Stimulated activated memory B cell treated with anti-CD40 and anti-IgM and Interleukin-4, amounts not matched to agents 10 μg/mL and 1 μg/mL and 100 μg/mL, for 72 hours (primary cell): Measurements from ENCODE around the gene CCDC54.
A peak's percentile ranks its signal among the peaks of the same experiment; 100 is the strongest.
"Not testable (repeated sequence)": the region's sequence is repeated elsewhere in the genome, so short reads cannot be mapped to it uniquely, and the experiment has no call there.

Source experiments
- ATAC-seq: fragments of 150-1000 bp; cut with Tn5 transposase; 2 replicates; pipeline ENCODE4 v1.10.0; 2021
- H3K27ac Mint-ChIP-seq: one replicate; pipeline ENCODE4 v1.8.0; 2022; ENCODE audit warnings: mild to moderate bottlenecking, mixed read lengths
- H3K27me3 Mint-ChIP-seq: one replicate; pipeline ENCODE4 v1.8.0; 2022; ENCODE audit warnings: mixed read lengths
- H3K36me3 Mint-ChIP-seq: one replicate; pipeline ENCODE4 v1.8.0; 2022; ENCODE audit warnings: mixed read lengths
- H3K4me1 Mint-ChIP-seq: one replicate; pipeline ENCODE4 v1.8.0; 2022; ENCODE audit warnings: mixed read lengths
- H3K4me3 Mint-ChIP-seq: one replicate; pipeline ENCODE4 v1.8.0; 2022; ENCODE audit warnings: mild to moderate bottlenecking, moderate library complexity, mixed read lengths
- H3K9me3 Mint-ChIP-seq: one replicate; pipeline ENCODE4 v1.8.0; 2022; ENCODE audit warnings: mixed read lengths

Gene CCDC54

DNA sequence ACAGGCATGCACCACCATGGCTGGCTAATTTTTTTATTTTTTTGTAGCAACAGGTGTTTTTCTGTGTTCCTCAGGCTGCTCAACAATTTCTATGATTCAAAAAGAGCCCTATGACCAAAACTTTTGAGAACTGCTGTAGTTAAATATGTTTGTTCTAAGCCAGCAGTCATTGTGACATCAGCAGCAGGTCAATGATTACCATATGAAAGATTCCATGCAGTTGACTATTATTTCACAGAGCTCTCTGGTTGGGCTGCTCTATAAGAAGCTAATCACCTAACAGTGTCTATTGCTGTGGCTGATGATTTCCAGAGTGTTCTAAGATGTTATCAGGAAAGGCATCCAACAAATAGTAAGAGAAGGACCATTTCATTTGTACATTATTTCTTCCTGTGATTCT is at the start of gene CCDC54:
Gene CCDC54 (plus strand): TSS at position 289 of the 400 bp plus-strand sequence. CDS start 149 bp downstream, outside the sequence.
- peaks cover 15% of the 10 kb centered on the region for H3K27me3 Mint-ChIP-seq
- H3K36me3 Mint-ChIP-seq = no peaks in the 10 kb centered on the region
- ATAC-seq = no peak
- no peak within 1 kb of the TSS for H3K27ac Mint-ChIP-seq
- no peaks in the 10 kb centered on the region for H3K4me1 Mint-ChIP-seq
- no peak within 1 kb of the TSS for H3K4me3 Mint-ChIP-seq
- no peaks in the 10 kb centered on the region for H3K9me3 Mint-ChIP-seq

DNA sequence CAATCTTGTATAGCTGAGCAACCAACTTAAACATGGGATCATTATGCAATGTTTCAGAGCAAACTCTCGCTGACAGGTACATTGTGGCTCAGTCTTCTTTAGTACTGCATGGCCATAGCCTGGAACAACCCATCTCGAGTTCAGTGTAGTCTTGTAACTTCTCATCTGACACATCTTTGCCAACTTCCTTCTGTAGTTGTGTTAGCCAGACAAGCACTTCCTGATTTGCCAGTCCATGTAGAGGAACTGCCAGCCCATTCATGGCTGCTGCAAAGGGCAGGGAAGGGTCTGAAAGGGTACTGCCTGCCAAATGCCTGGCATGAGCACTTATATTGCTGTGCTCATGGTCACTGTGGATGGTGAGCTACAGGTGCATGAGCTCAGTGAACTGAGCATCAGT is 49.2 kb upstream of the CCDC54 start:
- no peaks in the 10 kb centered on the region for H3K27me3 Mint-ChIP-seq
- H3K36me3 Mint-ChIP-seq = no peaks in the 10 kb centered on the region
- H3K27ac Mint-ChIP-seq = no peak overlapping the region
- no peak for ATAC-seq
- no peak overlapping the region for H3K4me3 Mint-ChIP-seq
- no peaks in the 10 kb centered on the region for H3K9me3 Mint-ChIP-seq
- H3K4me1 Mint-ChIP-seq = peaks cover 6% of the 10 kb centered on the region

DNA sequence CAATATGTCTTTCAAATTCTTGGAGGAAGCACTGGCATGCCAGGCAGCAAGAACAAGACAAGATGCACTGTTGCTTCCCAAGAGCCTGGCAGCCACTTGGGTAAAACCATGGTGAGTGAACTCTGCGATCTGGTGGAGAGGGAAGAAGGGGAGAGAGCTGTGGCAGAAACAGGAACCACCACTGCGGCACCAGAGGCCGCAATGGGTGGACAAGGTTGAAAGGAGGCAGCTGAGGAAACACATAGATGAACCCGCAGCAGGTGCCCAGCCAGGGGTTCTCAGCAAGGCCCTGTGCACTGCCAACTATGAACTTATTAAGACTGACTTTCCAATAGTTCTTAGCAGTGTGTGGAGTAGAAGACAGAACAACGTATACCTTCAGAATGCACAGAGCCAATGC is 48.2 kb upstream of the CCDC54 start:
- Mint-ChIP-seq H3K27ac (no peak overlapping the region), H3K9me3 (no peaks in the 10 kb centered on the region), H3K36me3 (no peaks in the 10 kb centered on the region), H3K4me1 (peaks cover 6% of the 10 kb centered on the region), H3K27me3 (no peaks in the 10 kb centered on the region), H3K4me3 (no peak overlapping the region)
- ATAC-seq = no peak

DNA sequence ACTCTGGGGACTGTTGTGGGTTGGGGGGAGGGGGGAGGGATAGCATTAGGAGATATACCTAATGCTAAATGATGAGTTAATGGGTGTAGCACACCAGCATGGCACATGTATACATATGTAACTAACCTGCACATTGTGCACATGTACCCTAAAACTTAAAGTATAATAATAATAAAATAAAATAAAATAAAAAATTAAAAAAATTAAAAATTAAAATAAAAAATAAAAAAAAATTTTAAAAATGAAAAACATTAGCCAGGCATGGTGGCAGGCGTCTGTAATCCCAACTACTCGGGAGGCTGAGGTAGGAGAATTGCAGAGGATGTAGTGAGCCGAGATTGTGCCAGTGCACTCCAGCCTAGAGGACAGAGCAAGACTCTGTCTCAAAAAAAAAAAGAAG is 37.5 kb upstream of the CCDC54 start:
- H3K4me1 Mint-ChIP-seq, ATAC-seq, H3K9me3 Mint-ChIP-seq, H3K27ac Mint-ChIP-seq, H3K36me3 Mint-ChIP-seq, H3K27me3 Mint-ChIP-seq, H3K4me3 Mint-ChIP-seq: not testable (repeated sequence)

DNA sequence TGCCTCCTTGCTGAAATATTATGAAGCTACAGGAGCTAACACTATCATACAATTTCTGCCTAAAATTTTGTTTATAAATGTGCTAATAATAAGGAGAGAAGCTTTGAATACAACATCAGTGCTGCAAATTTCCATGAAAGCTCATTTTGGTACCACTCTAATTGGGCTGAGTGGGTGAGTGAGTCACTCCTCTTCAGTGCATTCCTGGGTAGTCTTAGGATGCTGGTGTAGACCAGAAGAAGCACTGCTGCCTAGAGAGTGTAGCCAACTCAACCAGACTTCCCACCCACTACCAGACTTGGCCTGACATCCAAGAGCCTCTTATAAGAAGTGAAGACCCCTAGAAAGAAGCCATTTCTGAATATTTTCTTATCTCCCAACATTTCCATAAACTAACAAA is 32.5 kb upstream of the CCDC54 start:
- H3K27ac Mint-ChIP-seq = no peak overlapping the region
- no peaks in the 10 kb centered on the region for H3K4me1 Mint-ChIP-seq
- no peaks in the 10 kb centered on the region for H3K27me3 Mint-ChIP-seq
- no peak for ATAC-seq
- no peak overlapping the region for H3K4me3 Mint-ChIP-seq
- no peaks in the 10 kb centered on the region for H3K36me3 Mint-ChIP-seq
- H3K9me3 Mint-ChIP-seq = peaks cover 3% of the 10 kb centered on the region

DNA sequence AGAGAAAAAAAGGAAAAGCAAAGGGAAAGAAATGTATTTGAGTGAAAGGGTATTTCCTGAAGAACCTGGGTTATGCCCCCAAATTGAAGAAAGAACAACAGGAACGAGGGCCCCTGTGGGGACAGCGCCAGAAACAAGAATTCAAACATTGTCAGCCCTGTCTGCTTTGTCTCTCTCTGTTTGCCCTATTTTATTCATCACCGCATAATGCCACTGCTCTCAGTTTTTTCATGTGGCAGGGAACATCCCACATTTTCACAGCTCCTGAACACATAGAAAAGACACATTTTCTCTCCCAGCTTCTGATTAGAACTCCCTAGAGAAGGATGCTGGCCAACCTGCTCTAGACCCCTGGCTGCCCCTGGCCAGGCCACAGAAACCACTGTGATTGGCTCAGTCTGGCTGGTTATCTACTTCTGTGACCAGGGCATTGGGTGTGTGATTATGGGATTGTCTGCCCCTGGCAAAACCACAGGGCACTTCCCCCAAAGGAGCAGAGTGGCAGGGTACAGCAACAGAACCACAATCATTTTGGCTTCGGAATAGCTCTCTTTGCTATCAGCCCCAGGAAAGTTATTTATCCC is 31.3 kb upstream of the CCDC54 start:
- H3K27ac Mint-ChIP-seq = no peak overlapping the region
- no peaks in the 10 kb centered on the region for H3K27me3 Mint-ChIP-seq
- no peaks in the 10 kb centered on the region for H3K4me1 Mint-ChIP-seq
- no peaks in the 10 kb centered on the region for H3K36me3 Mint-ChIP-seq
- no peak overlapping the region for H3K4me3 Mint-ChIP-seq
- H3K9me3 Mint-ChIP-seq = no peaks in the 10 kb centered on the region
- peak; percentile 47 for ATAC-seq

DNA sequence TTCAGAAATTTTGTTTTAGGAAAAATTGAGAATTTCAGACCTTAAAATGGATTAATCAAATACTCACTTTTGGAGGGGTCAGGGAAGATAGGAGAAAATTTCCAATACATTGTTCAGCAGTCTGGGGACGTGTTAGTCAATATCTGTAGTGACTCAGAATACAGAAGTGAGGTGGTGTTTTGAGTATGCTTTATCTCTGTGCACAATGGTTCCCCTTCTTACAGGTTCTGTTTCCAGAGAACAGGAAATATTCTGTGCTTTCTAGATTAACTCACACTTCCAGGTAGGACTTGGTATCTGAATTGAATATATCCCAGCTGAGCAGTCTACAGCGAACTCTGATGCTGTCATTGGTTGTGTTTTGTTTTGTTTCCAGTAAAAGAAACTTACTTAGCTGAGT is 30.7 kb upstream of the CCDC54 start:
- H3K4me3 Mint-ChIP-seq = no peak overlapping the region
- no peaks in the 10 kb centered on the region for H3K4me1 Mint-ChIP-seq
- peak; percentile 51 for ATAC-seq
- no peak overlapping the region for H3K27ac Mint-ChIP-seq
- H3K9me3 Mint-ChIP-seq = no peaks in the 10 kb centered on the region
- no peaks in the 10 kb centered on the region for H3K36me3 Mint-ChIP-seq
- no peaks in the 10 kb centered on the region for H3K27me3 Mint-ChIP-seq

DNA sequence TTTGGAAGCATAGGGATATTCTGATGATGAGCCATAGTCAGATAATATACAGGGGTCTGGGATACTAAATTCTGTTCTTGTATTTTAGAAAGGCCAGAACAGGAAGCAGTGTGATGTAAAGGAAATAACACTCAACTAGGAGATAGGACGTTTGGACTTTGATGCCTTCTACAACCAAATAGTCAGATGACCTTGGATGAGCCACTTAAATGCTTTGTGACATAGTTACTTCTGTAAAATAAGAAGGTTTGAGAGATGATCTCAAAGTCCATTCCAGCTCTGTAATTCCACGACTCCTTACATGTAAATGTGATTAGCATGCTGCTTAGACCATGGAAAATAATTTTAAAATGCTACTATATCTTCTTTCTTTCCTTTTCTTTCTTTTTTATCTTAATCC is 29.5 kb upstream of the CCDC54 start:
- Mint-ChIP-seq H3K27me3 (no peaks in the 10 kb centered on the region), H3K4me1 (no peaks in the 10 kb centered on the region), H3K36me3 (no peaks in the 10 kb centered on the region), H3K4me3 (no peak overlapping the region), H3K27ac (no peak overlapping the region), H3K9me3 (no peaks in the 10 kb centered on the region)
- ATAC-seq = no peak

DNA sequence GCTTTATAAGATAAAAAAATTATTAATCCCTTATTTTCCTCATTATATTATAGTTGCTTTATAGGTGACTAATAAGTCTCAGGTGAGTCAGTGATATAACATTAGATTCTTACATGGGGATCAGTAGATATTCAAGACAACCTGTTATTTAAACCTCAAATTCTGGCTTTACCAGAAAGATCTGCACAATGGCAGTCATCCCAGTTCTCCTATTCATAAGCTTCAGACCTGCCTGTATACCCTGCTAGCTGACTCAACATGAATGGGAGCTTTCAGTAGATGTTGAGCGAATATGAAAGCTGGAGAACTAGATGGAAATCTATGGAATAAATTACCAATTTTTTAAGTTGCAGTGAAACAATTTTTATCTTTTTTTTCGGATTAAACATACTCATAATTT is 20.5 kb upstream of the CCDC54 start:
- Mint-ChIP-seq H3K4me3 (no peak overlapping the region), H3K27me3 (no peaks in the 10 kb centered on the region), H3K4me1 (no peaks in the 10 kb centered on the region), H3K27ac (no peak overlapping the region), H3K9me3 (peaks cover 3% of the 10 kb centered on the region), H3K36me3 (no peaks in the 10 kb centered on the region)
- no peak for ATAC-seq

DNA sequence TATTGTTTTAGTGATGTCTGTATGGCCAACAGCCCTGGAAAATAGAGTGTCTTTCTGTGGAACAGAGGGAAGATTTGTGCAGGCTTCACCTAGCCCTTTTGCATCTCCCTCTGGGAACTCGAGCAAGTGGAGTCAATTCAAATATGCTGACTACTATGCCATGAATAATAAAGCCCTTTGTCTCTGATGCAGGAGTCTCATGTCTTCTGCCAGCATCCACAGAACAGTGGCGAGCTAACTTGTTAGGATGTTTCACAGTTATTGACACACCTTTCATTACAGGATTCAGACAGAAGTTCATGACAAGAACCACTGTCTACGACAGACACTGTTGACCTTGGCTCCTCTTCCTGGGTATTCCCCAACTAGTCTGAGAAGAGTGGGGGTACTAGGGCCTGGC is 15.6 kb upstream of the CCDC54 start:
- no peak overlapping the region for H3K27ac Mint-ChIP-seq
- no peaks in the 10 kb centered on the region for H3K4me1 Mint-ChIP-seq
- peaks cover 3% of the 10 kb centered on the region for H3K9me3 Mint-ChIP-seq
- no peaks in the 10 kb centered on the region for H3K27me3 Mint-ChIP-seq
- no peak for ATAC-seq
- no peak overlapping the region for H3K4me3 Mint-ChIP-seq
- no peaks in the 10 kb centered on the region for H3K36me3 Mint-ChIP-seq

DNA sequence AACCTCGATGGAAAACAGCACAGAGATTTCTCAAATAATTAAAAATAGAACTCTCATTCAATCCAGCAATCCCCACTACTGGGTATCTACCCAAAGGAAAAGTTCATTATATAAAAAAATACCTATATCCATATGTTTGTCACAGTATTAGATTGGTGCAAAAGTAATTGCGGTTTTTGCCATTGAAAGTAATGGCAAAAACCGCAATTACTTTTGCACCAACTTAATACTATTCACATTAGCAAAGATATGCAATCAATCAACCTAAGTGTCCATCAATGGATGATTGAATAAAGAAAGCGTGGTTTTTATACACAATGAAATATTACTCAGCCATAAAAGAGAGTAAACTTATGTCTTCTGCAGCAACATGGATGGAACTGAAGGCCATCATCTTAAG is 12.2 kb upstream of the CCDC54 start:
- ATAC-seq = no peak
- Mint-ChIP-seq H3K36me3 (no peaks in the 10 kb centered on the region), H3K27ac (no peak overlapping the region)

DNA sequence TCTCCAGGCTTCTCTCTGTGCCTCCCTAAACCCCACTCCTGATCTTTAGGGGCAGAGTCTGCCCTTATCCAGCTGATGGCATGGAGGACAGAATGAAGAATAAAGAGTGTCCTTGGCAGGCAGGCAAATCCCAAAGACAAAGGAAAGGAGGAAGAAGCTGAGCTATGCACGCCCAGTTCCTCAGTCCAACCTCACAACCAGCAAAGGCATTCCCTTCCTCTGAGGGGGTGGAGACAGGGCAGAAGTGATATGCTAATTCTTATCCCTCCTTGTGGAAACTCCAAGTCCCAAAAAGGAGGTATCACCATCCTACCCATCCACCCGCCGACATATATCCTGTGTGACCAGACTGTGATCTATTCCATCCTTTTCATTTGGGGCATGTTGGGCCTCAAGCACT is 10.5 kb upstream of the CCDC54 start:
- H3K9me3 Mint-ChIP-seq = peaks cover 2% of the 10 kb centered on the region
- H3K27me3 Mint-ChIP-seq = no peaks in the 10 kb centered on the region
- ATAC-seq = no peak
- H3K4me1 Mint-ChIP-seq = no peaks in the 10 kb centered on the region
- no peak overlapping the region for H3K4me3 Mint-ChIP-seq
- H3K27ac Mint-ChIP-seq = no peak overlapping the region
- H3K36me3 Mint-ChIP-seq = no peaks in the 10 kb centered on the region

More for the DNA sequence above, 12.2 kb upstream of the CCDC54 start:
- Mint-ChIP-seq H3K4me1 (no peaks in the 10 kb centered on the region), H3K4me3 (no peak overlapping the region), H3K9me3 (peaks cover 5% of the 10 kb centered on the region), H3K27me3 (no peaks in the 10 kb centered on the region)

DNA sequence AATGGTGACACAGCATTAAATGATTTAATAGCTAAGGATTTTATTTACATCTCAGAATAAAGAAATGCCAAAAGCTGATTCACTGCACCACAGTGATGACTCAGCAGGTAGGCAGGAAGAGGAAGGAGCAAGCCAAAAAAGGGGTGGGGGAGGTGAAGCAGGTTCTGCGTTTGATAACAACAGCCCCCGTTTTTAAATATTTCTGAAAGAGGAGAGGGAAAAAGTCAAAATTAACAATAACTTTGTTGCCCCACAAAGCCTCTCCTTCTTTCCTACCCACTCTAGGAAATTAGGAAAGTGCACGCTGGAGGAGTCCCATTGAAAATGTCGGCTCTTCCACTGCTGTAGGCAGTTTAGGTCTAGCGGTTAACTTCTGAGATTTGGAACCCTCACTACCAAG is 9.9 kb upstream of the CCDC54 start:
- no peak for ATAC-seq
- H3K27me3 Mint-ChIP-seq = no peaks in the 10 kb centered on the region
- H3K36me3 Mint-ChIP-seq = no peaks in the 10 kb centered on the region
- H3K4me1 Mint-ChIP-seq = no peaks in the 10 kb centered on the region
- H3K4me3 Mint-ChIP-seq = no peak overlapping the region
- H3K27ac Mint-ChIP-seq = no peak overlapping the region
- H3K9me3 Mint-ChIP-seq = peaks cover 2% of the 10 kb centered on the region

DNA sequence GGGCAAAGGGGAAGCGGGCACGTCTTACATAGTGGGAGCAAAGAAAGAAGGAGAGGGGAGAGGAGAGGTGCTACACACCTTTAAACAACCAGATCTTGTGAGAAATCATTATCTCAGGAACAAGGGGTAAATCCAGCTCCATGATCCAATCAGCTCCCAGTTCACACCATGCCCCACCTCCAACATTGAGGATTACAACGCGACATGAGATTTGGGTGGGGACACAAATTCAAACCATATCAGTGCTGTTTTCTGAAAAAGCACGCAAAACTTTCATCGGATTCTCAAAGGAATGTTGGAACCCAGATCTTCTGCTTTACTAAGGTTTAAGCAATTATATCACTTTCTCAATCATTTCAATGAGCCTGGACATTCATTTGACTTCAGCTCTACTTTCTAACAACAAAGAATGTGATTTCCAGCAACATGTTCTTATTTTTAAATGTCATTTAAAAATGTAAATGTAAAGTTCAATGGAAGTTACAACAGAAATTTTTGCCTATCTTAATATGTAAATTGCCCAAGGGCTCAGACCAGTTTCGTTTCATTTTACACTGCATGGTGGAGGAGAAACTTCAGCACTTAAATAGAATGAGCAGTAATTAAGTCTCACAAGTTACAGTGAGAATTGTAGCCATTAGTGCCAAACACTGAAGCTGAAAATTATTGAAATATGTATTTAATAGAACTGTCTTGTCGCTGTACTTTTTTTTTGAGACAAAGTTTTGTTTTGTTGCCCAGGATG is 8.4 kb upstream of the CCDC54 start:
- Mint-ChIP-seq H3K9me3 (peaks cover 2% of the 10 kb centered on the region), H3K4me3 (no peak overlapping the region), H3K36me3 (no peaks in the 10 kb centered on the region), H3K27me3 (no peaks in the 10 kb centered on the region), H3K4me1 (no peaks in the 10 kb centered on the region), H3K27ac (no peak overlapping the region)
- no peak for ATAC-seq

DNA sequence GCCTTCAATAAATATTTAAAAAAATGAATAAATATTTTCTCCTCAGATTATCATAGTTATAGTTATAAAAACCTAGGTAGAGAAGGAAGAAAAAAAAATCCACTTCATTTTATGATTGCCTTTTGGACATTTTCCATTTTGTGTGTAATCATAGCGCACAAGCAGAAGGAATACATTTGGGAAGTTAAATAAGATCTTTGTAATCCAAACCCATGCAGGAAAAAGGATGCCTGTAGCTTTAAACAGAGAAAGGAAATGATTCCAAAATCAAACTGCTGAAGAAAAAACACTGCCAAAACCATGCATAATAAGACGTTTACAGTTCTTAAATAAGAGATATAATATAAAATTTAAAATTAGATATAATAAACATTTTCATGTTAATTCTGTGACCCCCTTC is 7.4 kb upstream of the CCDC54 start:
- no peak overlapping the region for H3K27ac Mint-ChIP-seq
- H3K27me3 Mint-ChIP-seq = no peaks in the 10 kb centered on the region
- H3K9me3 Mint-ChIP-seq = peaks cover 2% of the 10 kb centered on the region
- no peaks in the 10 kb centered on the region for H3K36me3 Mint-ChIP-seq
- H3K4me3 Mint-ChIP-seq = no peak overlapping the region
- no peak for ATAC-seq
- no peaks in the 10 kb centered on the region for H3K4me1 Mint-ChIP-seq

DNA sequence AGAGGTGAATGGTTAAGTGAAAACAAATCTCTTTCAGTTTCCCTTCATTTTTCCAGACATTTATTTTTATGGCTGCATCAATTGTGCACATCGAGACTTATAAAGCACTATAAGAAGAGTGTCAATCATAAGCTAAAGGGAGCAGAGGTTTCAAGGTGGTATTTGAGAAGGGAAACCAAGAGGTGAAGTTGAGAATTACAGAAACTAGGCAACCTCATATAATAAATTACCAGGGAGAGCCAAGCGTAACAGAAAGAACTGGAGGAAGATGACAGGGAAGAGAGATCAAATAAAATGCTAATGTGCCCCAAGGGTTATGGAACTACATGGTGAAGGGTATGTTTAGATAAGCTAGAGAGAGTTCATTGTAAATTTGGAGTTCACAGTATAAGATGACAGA is 6.3 kb upstream of the CCDC54 start:
- Mint-ChIP-seq H3K4me3 (no peak overlapping the region), H3K27me3 (no peaks in the 10 kb centered on the region), H3K9me3 (peaks cover 2% of the 10 kb centered on the region), H3K27ac (no peak overlapping the region), H3K36me3 (no peaks in the 10 kb centered on the region), H3K4me1 (no peaks in the 10 kb centered on the region)
- no peak for ATAC-seq
